T-cell (primary cell): ENCODE measurements around the gene NTM. TPM values are rescaled to one million over a fixed set of nuclear protein-coding genes. Genes with fewer than 3 reads are reported as not detected.

ENCODE experiments used
- ATAC-seq, 4 experiments: fragments of 200-7000 bp in 3 of 4; fragments of 150-1000 bp in 1 of 4; cut with Tn5 transposase; replicated peaks in 1 of 4; 1 replicate in 3 of 4; 2 replicates in 1 of 4; pipeline ENCODE4 v1.10.0; 2021; ENCODE audit warnings: moderate library complexity in 3 of 4, mild to moderate bottlenecking in 2 of 4, moderate number of reproducible peaks in 1 of 4
- CTCF ChIA-PET, 2 donors: fragments of 300-600 bp; sonication (Branson Sonifier 250); formaldehyde crosslinking; loops; one replicate each; lab custom pipeline; 2022; ENCODE audit warnings: antibody characterized with exemption in 2 of 2; lab: Charles Lee
- POLR2A ChIA-PET, 2 donors: fragments of 300-600 bp; sonication (Branson Sonifier 250); formaldehyde crosslinking; loops; one replicate each; lab custom pipeline; 2022; ENCODE audit warnings: antibody characterized with exemption in 2 of 2; lab: Charles Lee
- DNase-seq, 35 experiments: peaks; one replicate each; pipeline versions ENCODE4 v3.0.0 to v3.0.0-alpha.2; 2013 to 2023
- H3K27ac ChIP-seq: one replicate; pipeline ENCODE4 v1.5.1; 2013; ENCODE audit warnings: low read length
- H3K27me3 ChIP-seq, 2 experiments: replicated peaks in 1 of 2; 1 replicate in 1 of 2; 2 replicates in 1 of 2; pipeline versions ENCODE4 v1.6.1 to v1.7.0; 2013; ENCODE audit warnings: low read length in 1 of 2, mixed read lengths in 1 of 2; ENCODE audit not compliant: control insufficient read depth in 2 of 2, insufficient read depth in 2 of 2; ENCODE audit errors: extremely low read depth in 1 of 2
- H3K36me3 ChIP-seq, 2 donors: 1 replicate in 1 of 2; 2 replicates in 1 of 2; pipeline versions ENCODE4 v1.6.1 to v1.7.0; 2013; ENCODE audit warnings: low read length in 1 of 2; ENCODE audit not compliant: control insufficient read depth in 2 of 2, insufficient read depth in 1 of 2; ENCODE audit errors: extremely low read depth in 1 of 2
- H3K4me1 ChIP-seq, 2 experiments: 1 replicate in 1 of 2; 2 replicates in 1 of 2; pipeline versions ENCODE4 v1.6.1 to v1.7.0; 2013; ENCODE audit warnings: low read length in 2 of 2, mixed read lengths in 1 of 2; ENCODE audit not compliant: insufficient read depth in 2 of 2, control insufficient read depth in 1 of 2; ENCODE audit errors: extremely low read depth in 1 of 2
- H3K4me3 ChIP-seq, 2 donors: 1 replicate in 1 of 2; 2 replicates in 1 of 2; pipeline versions ENCODE4 v1.5.1 to v1.7.0; 2013; ENCODE audit warnings: mild to moderate bottlenecking in 2 of 2, low read length in 1 of 2, moderate library complexity in 1 of 2; ENCODE audit not compliant: control insufficient read depth in 1 of 2; ENCODE audit errors: extremely low read depth in 1 of 2
- H3K9me3 ChIP-seq: 2 replicates; pipeline ENCODE4 v1.7.0; 2013
- H3K27ac Mint-ChIP-seq, 2 donors: one replicate each; pipeline ENCODE4 v1.8.0; 2020 to 2021; ENCODE audit warnings: mild to moderate bottlenecking in 2 of 2, mixed read lengths in 2 of 2
- H3K27me3 Mint-ChIP-seq, 2 donors: one replicate each; pipeline ENCODE4 v1.8.0; 2021 to 2022; ENCODE audit warnings: mixed read lengths in 2 of 2
- H3K36me3 Mint-ChIP-seq: one replicate; pipeline ENCODE4 v1.8.0; 2021; ENCODE audit warnings: mixed read lengths
- H3K4me1 Mint-ChIP-seq, 3 donors: one replicate each; pipeline ENCODE4 v1.8.0; 2020 to 2022; ENCODE audit warnings: mixed read lengths in 3 of 3, mild to moderate bottlenecking in 1 of 3
- H3K4me3 Mint-ChIP-seq, 3 donors: one replicate each; pipeline ENCODE4 v1.8.0; 2020 to 2022; ENCODE audit warnings: mild to moderate bottlenecking in 3 of 3, mixed read lengths in 3 of 3, moderate library complexity in 3 of 3
- H3K9me3 Mint-ChIP-seq, 3 donors: one replicate each; pipeline ENCODE4 v1.8.0; 2020 to 2022; ENCODE audit warnings: mixed read lengths in 3 of 3
- WGBS: methylation state at CpG from one replicate; pipeline ENCODE4 v1.1.5; 2013; ENCODE audit warnings: missing lambda C conversion rate; ENCODE audit not compliant: insufficient coverage; 5-methylcytosine and 5-hydroxymethylcytosine counted together
- total RNA-seq, 35 experiments: library from RNA in 6 of 35; stranded (reverse) in 6 of 35; fragments of 120-200 nt in 1 of 35; gene quantifications; one replicate each; pipeline versions ENCODE4 v1.2.1 to v1.2.4 and lab custom pipeline; 2013 to 2026

NTM gene
- total RNA-seq, 5 donors from 2014 or later (not counting 1 experiment from before 2014, with no cell fraction given) = not detected

GRCh38 chr11:131854391-131854790 lies 484.0 kb downstream of the NTM start:
- no peak for ATAC-seq
- Mint-ChIP-seq H3K36me3 (no peaks in the 10 kb centered on the region), H3K4me3 (no peak overlapping the region), H3K27ac (no peak overlapping the region), H3K27me3 (no peaks in the 10 kb centered on the region), H3K4me1 (no peaks in the 10 kb centered on the region), H3K9me3 (peaks cover 0 to 1% (median 0%) of the 10 kb centered on the region in 3 donors)
- no peaks in the 10 kb centered on the region for H3K9me3 ChIP-seq
- H3K4me3 ChIP-seq = no peak overlapping the region
- H3K4me1 ChIP-seq = no peaks in the 10 kb centered on the region
- H3K27me3 ChIP-seq = no peaks in the 10 kb centered on the region
- ChIA-PET POLR2A (no interaction called here), CTCF (no interaction called here)
- H3K36me3 ChIP-seq = no peaks in the 10 kb centered on the region
- 35% methylated on average over 4 of the region's 4 CpGs for WGBS
- DNase-seq = no peak
- no peak overlapping the region for H3K27ac ChIP-seq

- H3K4me3 Mint-ChIP-seq = no peak overlapping the region
- no peaks in the 10 kb centered on the region for H3K27me3 Mint-ChIP-seq
- no peaks in the 10 kb centered on the region for H3K9me3 ChIP-seq
- ChIA-PET POLR2A (no interaction called here), CTCF (no interaction called here)
- H3K4me3 ChIP-seq = no peak overlapping the region
- no peaks in the 10 kb centered on the region for H3K36me3 Mint-ChIP-seq
- H3K36me3 ChIP-seq = no peaks in the 10 kb centered on the region
- DNase-seq = no peak
- no peaks in the 10 kb centered on the region for H3K4me1 ChIP-seq
- H3K27me3 ChIP-seq = no peaks in the 10 kb centered on the region
- no peak overlapping the region for H3K27ac ChIP-seq
- H3K4me1 Mint-ChIP-seq = no peaks in the 10 kb centered on the region
- peaks cover 0 to 4% (median 0%) of the 10 kb centered on the region in 3 donors for H3K9me3 Mint-ChIP-seq
- H3K27ac Mint-ChIP-seq = no peak overlapping the region
- no peak for ATAC-seq
Observed at GRCh38 chr11:131855320-131855719, 484.9 kb downstream of the NTM start.

GRCh38 chr11:131857246-131857645 lies 486.8 kb downstream of the NTM start:
- ChIA-PET CTCF (no interaction called here), POLR2A (no interaction called here)
- 71% methylated on average over 5 of the region's 5 CpGs for WGBS
- H3K4me1 Mint-ChIP-seq = no peaks in the 10 kb centered on the region
- no peaks in the 10 kb centered on the region for H3K36me3 Mint-ChIP-seq
- Histone ChIP-seq H3K36me3 (no peaks in the 10 kb centered on the region), H3K27me3 (no peaks in the 10 kb centered on the region), H3K27ac (no peak overlapping the region), H3K9me3 (no peaks in the 10 kb centered on the region), H3K4me3 (no peak overlapping the region), H3K4me1 (no peaks in the 10 kb centered on the region)
- ATAC-seq (no peak), DNase-seq (no peak)
- H3K4me3 Mint-ChIP-seq = no peak overlapping the region
- peaks cover 0 to 4% (median 0%) of the 10 kb centered on the region in 3 donors for H3K9me3 Mint-ChIP-seq
- H3K27ac Mint-ChIP-seq = no peak overlapping the region
- no peaks in the 10 kb centered on the region for H3K27me3 Mint-ChIP-seq

- Histone ChIP-seq H3K9me3 (no peaks in the 10 kb centered on the region), H3K27me3 (no peaks in the 10 kb centered on the region), H3K4me3 (no peak overlapping the region), H3K4me1 (no peaks in the 10 kb centered on the region), H3K27ac (no peak overlapping the region), H3K36me3 (no peaks in the 10 kb centered on the region)
- Mint-ChIP-seq H3K27me3 (no peaks in the 10 kb centered on the region), H3K4me3 (no peak overlapping the region), H3K36me3 (no peaks in the 10 kb centered on the region), H3K4me1 (no peaks in the 10 kb centered on the region), H3K27ac (no peak overlapping the region), H3K9me3 (peaks cover 0 to 4% (median 0%) of the 10 kb centered on the region in 3 donors)
- ATAC-seq (no peak), DNase-seq (no peak)
- ChIA-PET CTCF (no interaction called here), POLR2A (no interaction called here)
- 93% methylated on average over 11 of the region's 11 CpGs for WGBS
Observed at GRCh38 chr11:131858505-131858904, 488.1 kb downstream of the NTM start.

- H3K36me3 Mint-ChIP-seq = no peaks in the 10 kb centered on the region
- POLR2A ChIA-PET = no interaction called here
- peaks cover 0 to 4% (median 0%) of the 10 kb centered on the region in 3 donors for H3K9me3 Mint-ChIP-seq
- Histone ChIP-seq H3K4me1 (no peaks in the 10 kb centered on the region), H3K27ac (no peak overlapping the region), H3K36me3 (no peaks in the 10 kb centered on the region), H3K27me3 (no peaks in the 10 kb centered on the region), H3K9me3 (no peaks in the 10 kb centered on the region), H3K4me3 (no peak overlapping the region)
- CTCF ChIA-PET = interaction anchor here in 1 of 2 donors (0.6 kb wide), 1 partner anchor 222 kb away, joined by 7 read pairs; no protein-coding TSS in a partner anchor
- H3K27ac Mint-ChIP-seq = no peak overlapping the region
- no peaks in the 10 kb centered on the region for H3K4me1 Mint-ChIP-seq
- no peaks in the 10 kb centered on the region for H3K27me3 Mint-ChIP-seq
- WGBS = 21% methylated on average over 2 of the region's 8 CpGs
- no peak for DNase-seq
- no peak for ATAC-seq
- H3K4me3 Mint-ChIP-seq = no peak overlapping the region
Observed at GRCh38 chr11:131859538-131860210, 489.3 kb downstream of the NTM start.

- H3K4me3 ChIP-seq = no peak overlapping the region
- no peak for ATAC-seq
Observed at GRCh38 chr11:131864228-131864627, 493.8 kb downstream of the NTM start.

More at GRCh38 chr11:131864228-131864627, 493.8 kb downstream of the NTM start:
- WGBS = 91% methylated on average over 4 of the region's 5 CpGs
- Mint-ChIP-seq H3K36me3 (no peaks in the 10 kb centered on the region), H3K27me3 (no peaks in the 10 kb centered on the region), H3K4me1 (no peaks in the 10 kb centered on the region), H3K9me3 (peaks cover 0 to 22% (median 2%) of the 10 kb centered on the region in 3 donors), H3K4me3 (no peak overlapping the region), H3K27ac (no peak overlapping the region)
- ChIA-PET CTCF (no interaction called here), POLR2A (no interaction called here)
- Histone ChIP-seq H3K27me3 (peaks cover 0 to 2% of the 10 kb centered on the region in 2 experiments), H3K9me3 (no peaks in the 10 kb centered on the region), H3K36me3 (no peaks in the 10 kb centered on the region), H3K4me1 (no peaks in the 10 kb centered on the region), H3K27ac (no peak overlapping the region)
- no peak for DNase-seq
